ENCODE measurements around the gene TMEM238.

DNA sequence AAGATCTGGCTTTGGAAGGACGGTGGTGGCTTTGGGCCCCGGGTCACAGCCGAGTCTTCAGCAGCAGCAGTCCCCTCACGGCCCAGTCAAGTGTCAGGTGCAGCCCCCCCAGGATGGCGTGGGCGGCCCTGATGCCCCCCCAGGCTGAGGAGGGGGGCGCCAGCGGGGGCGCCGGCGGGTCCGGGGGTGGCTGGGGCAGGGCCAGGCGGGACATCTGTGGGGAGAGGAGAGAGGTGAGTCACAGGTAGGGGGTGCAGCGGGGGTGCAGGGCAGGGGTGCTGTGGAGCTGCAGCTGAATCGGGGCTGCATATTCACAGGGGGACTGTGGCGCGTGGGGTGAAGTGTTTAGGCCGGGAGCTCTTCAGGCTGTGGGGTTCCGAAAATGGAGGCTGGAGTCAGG is 18.1 kb downstream of the TMEM238 start:
- TF ChIP-seq EZH2 (IDR thresholded peaks at IDR 0.05; ENCODE audit: borderline replicate concordance, insufficient read depth, low read length, poor library complexity, severe bottlenecking) = no peak
- TF ChIP-seq, protein P1, sequence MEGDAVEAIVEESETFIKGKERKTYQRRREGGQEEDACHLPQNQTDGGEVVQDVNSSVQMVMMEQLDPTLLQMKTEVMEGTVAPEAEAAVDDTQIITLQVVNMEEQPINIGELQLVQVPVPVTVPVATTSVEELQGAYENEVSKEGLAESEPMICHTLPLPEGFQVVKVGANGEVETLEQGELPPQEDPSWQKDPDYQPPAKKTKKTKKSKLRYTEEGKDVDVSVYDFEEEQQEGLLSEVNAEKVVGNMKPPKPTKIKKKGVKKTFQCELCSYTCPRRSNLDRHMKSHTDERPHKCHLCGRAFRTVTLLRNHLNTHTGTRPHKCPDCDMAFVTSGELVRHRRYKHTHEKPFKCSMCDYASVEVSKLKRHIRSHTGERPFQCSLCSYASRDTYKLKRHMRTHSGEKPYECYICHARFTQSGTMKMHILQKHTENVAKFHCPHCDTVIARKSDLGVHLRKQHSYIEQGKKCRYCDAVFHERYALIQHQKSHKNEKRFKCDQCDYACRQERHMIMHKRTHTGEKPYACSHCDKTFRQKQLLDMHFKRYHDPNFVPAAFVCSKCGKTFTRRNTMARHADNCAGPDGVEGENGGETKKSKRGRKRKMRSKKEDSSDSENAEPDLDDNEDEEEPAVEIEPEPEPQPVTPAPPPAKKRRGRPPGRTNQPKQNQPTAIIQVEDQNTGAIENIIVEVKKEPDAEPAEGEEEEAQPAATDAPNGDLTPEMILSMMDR (IDR thresholded peaks at IDR 0.05; ENCODE audit: poor library complexity, severe bottlenecking) = no peak
- no peak for TF ChIP-seq POLR2AphosphoS5 (IDR thresholded peaks at IDR 0.05)
- TF ChIP-seq MXI1 (conservative IDR thresholded peaks at IDR 0.05; ENCODE audit: poor library complexity, severe bottlenecking) = no peak
- TF ChIP-seq RAD21 (conservative IDR thresholded peaks at IDR 0.05) = no peak
- TF ChIP-seq, protein P2, sequence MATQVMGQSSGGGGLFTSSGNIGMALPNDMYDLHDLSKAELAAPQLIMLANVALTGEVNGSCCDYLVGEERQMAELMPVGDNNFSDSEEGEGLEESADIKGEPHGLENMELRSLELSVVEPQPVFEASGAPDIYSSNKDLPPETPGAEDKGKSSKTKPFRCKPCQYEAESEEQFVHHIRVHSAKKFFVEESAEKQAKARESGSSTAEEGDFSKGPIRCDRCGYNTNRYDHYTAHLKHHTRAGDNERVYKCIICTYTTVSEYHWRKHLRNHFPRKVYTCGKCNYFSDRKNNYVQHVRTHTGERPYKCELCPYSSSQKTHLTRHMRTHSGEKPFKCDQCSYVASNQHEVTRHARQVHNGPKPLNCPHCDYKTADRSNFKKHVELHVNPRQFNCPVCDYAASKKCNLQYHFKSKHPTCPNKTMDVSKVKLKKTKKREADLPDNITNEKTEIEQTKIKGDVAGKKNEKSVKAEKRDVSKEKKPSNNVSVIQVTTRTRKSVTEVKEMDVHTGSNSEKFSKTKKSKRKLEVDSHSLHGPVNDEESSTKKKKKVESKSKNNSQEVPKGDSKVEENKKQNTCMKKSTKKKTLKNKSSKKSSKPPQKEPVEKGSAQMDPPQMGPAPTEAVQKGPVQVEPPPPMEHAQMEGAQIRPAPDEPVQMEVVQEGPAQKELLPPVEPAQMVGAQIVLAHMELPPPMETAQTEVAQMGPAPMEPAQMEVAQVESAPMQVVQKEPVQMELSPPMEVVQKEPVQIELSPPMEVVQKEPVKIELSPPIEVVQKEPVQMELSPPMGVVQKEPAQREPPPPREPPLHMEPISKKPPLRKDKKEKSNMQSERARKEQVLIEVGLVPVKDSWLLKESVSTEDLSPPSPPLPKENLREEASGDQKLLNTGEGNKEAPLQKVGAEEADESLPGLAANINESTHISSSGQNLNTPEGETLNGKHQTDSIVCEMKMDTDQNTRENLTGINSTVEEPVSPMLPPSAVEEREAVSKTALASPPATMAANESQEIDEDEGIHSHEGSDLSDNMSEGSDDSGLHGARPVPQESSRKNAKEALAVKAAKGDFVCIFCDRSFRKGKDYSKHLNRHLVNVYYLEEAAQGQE (IDR thresholded peaks at IDR 0.05; ENCODE audit: borderline replicate concordance) = no peak
- no peak for TF ChIP-seq TAF1 (IDR thresholded peaks at IDR 0.05; ENCODE audit: low read depth)
- no peak for TF ChIP-seq EP300 (conservative IDR thresholded peaks at IDR 0.05; ENCODE audit: poor library complexity, severe bottlenecking)
- TF ChIP-seq SMC3 (conservative IDR thresholded peaks at IDR 0.05; ENCODE audit: poor library complexity) = no peak

Measured in neural cell (in vitro differentiated cells).